HCT116 (cell line): ENCODE data around the gene IL21R. TPM values are rescaled to one million over a fixed set of nuclear protein-coding genes. Genes with fewer than 3 reads are reported as not detected.

Source experiments
- ATAC-seq: fragments of 200-7000 bp; cut with Tn5 transposase; 2 replicates; pipeline ENCODE4 v1.9.1; 2020; ENCODE audit warnings: mild to moderate bottlenecking, moderate library complexity
- BruUV-seq: library from RNA; stranded (reverse); fragments of 400-500 nt; replicated peaks from 2 replicates; lab custom pipeline; 2021; lab: Mats Ljungman, UMichigan
- CTCF ChIA-PET: fragments of 300-600 bp; sonication (Branson Sonifier 250); formaldehyde crosslinking; loops from one replicate; lab custom pipeline; 2021; ENCODE audit warnings: antibody characterized with exemption; lab: Charles Lee
- POLR2A ChIA-PET: fragments of 300-600, 350-600 bp; sonication (Branson Sonifier 250); formaldehyde crosslinking; loops from one replicate; lab custom pipeline; 2021; ENCODE audit warnings: antibody characterized with exemption; lab: Charles Lee
- RAD21 ChIA-PET, 2 experiments: fragments of 300-600 bp; sonication (Branson Sonifier 250); formaldehyde crosslinking; loops; one replicate each; lab custom pipeline; 2023; ENCODE audit warnings: low total read pairs in 2 of 2; ENCODE audit not compliant: uncharacterized antibody in 2 of 2, unreplicated experiment in 2 of 2, low non-redundant PET in 1 of 2; lab: Charles Lee
- DNase-seq: peaks from one replicate; pipeline ENCODE4 v3.0.0-alpha.2; 2010; ENCODE audit warnings: low read depth, low spot score
- H2AFZ ChIP-seq: fragments of 200-600 bp; shearing (Covaris generic), sonication (generic); 2 replicates; pipeline ENCODE4 v1.6.1; 2017; ENCODE audit warnings: low read depth, mixed run types, mixed read lengths, antibody characterized with exemption, low read length; ENCODE audit not compliant: poor library complexity, severe bottlenecking
- H3K27ac ChIP-seq: 2 replicates; pipeline ENCODE4 v1.5.1; 2012; ENCODE audit warnings: low read depth, low read length
- H3K27me3 ChIP-seq: fragments of 200-600 bp; sonication (generic); 2 replicates; pipeline ENCODE4 v1.6.1; 2016; ENCODE audit warnings: mixed run types, low read length, mixed read lengths; ENCODE audit not compliant: insufficient read depth
- H3K36me3 ChIP-seq, 2 experiments: fragments of 200-500 bp in 1 of 2; fragments of 200-600 bp in 1 of 2; sonication (Bioruptor generic) in 1 of 2; sonication (generic) in 1 of 2; 2 replicates each; pipeline versions ENCODE4 v1.5.1 to v1.6.1; 2014 to 2016; ENCODE audit warnings: low read length in 2 of 2, inconsistent platforms in 1 of 2, mixed read lengths in 1 of 2, mixed run types in 1 of 2; ENCODE audit not compliant: insufficient read depth in 2 of 2, control insufficient read depth in 1 of 2
- H3K4me1 ChIP-seq, 2 experiments: fragments of 200-600 bp in 1 of 2; sonication (generic) in 1 of 2; 2 replicates each; pipeline versions ENCODE4 v1.5.1 to v1.6.1; 2012 to 2017; ENCODE audit warnings: low read length in 2 of 2, inconsistent platforms in 1 of 2, mild to moderate bottlenecking in 1 of 2, mixed read lengths in 1 of 2, mixed run types in 1 of 2, moderate library complexity in 1 of 2; ENCODE audit not compliant: insufficient read depth in 2 of 2, control insufficient read depth in 1 of 2
- H3K4me2 ChIP-seq: fragments of 200-600 bp; sonication (generic); 2 replicates; pipeline ENCODE4 v1.6.1; 2017; ENCODE audit warnings: mixed run types, low read length, mixed read lengths
- H3K4me3 ChIP-seq, 2 experiments: fragments of 200-600 bp in 1 of 2; sonication (generic) in 1 of 2; replicated peaks in 1 of 2; 2 replicates each; pipeline ENCODE4 v1.5.1; 2011 to 2016; ENCODE audit warnings: low read length in 2 of 2, control low read depth in 1 of 2, low read depth in 1 of 2, mild to moderate bottlenecking in 1 of 2, mixed read lengths in 1 of 2, mixed run types in 1 of 2
- H3K79me2 ChIP-seq: fragments of 200-600 bp; sonication (generic); 2 replicates; pipeline ENCODE4 v1.6.1; 2017; ENCODE audit warnings: mild to moderate bottlenecking, mixed run types, low read length, moderate library complexity, mixed read lengths; ENCODE audit not compliant: insufficient read depth
- H3K9ac ChIP-seq: fragments of 200-600 bp; sonication (generic); 2 replicates; pipeline ENCODE4 v1.6.1; 2016; ENCODE audit warnings: low read length, mixed read lengths
- H3K9me2 ChIP-seq: fragments of 200-600 bp; sonication (generic), shearing (Covaris generic); 2 replicates; pipeline ENCODE4 v1.6.1; 2017; ENCODE audit warnings: mixed run types, mild to moderate bottlenecking, moderate library complexity; ENCODE audit not compliant: insufficient read depth
- H3K9me3 ChIP-seq, 2 experiments: fragments of 200-500 bp in 1 of 2; fragments of 200-600 bp in 1 of 2; sonication (Bioruptor generic) in 1 of 2; sonication (generic) in 1 of 2; 2 replicates each; pipeline ENCODE4 v1.6.1; 2014 to 2017; ENCODE audit warnings: low read length in 2 of 2, mixed read lengths in 2 of 2, inconsistent platforms in 1 of 2, low read depth in 1 of 2, mild to moderate bottlenecking in 1 of 2, mixed run types in 1 of 2, moderate library complexity in 1 of 2; ENCODE audit not compliant: control insufficient read depth in 1 of 2, insufficient read depth in 1 of 2
- H4K20me1 ChIP-seq: fragments of 200-600 bp; sonication (generic), shearing (Covaris generic); 2 replicates; pipeline ENCODE4 v1.6.1; 2017; ENCODE audit warnings: mixed run types, mild to moderate bottlenecking, moderate library complexity; ENCODE audit not compliant: insufficient read depth
- CBX3 ChIP-seq: IDR thresholded peaks from 2 replicates; pipeline ENCODE4 v1.6.1; 2012; ENCODE audit warnings: low read depth
- EGR1 ChIP-seq: IDR thresholded peaks from 2 replicates; pipeline ENCODE4 v1.6.1; 2012; ENCODE audit warnings: low read depth
- FOSL1 ChIP-seq: IDR thresholded peaks from 2 replicates; pipeline ENCODE4 v1.6.1; 2012; ENCODE audit warnings: low read depth
- JUND ChIP-seq: IDR thresholded peaks from 2 replicates; pipeline ENCODE4 v1.6.1; 2012
- MAX ChIP-seq: IDR thresholded peaks from 2 replicates; pipeline ENCODE4 v1.6.1; 2012
- POLR2A ChIP-seq: IDR thresholded peaks from 2 replicates; pipeline ENCODE4 v1.7.0; 2011; ENCODE audit warnings: borderline replicate concordance; ENCODE audit not compliant: insufficient read depth, insufficient read length; ENCODE audit errors: extremely low read depth
- POLR2AphosphoS5 ChIP-seq: IDR thresholded peaks from 2 replicates; pipeline ENCODE4 v1.6.1; 2011; ENCODE audit warnings: mild to moderate bottlenecking, low read depth, low read length, moderate library complexity
- SP1 ChIP-seq: IDR thresholded peaks from 2 replicates; pipeline ENCODE4 v1.6.1; 2012; ENCODE audit warnings: low read depth
- SRF ChIP-seq: IDR thresholded peaks from 2 replicates; pipeline ENCODE4 v1.6.1; 2012; ENCODE audit warnings: low read depth
- TCF7L2 ChIP-seq: IDR thresholded peaks from 2 replicates; pipeline ENCODE4 v1.7.0; 2011; ENCODE audit warnings: borderline replicate concordance, inconsistent platforms; ENCODE audit not compliant: insufficient read depth, insufficient read length; ENCODE audit errors: extremely low read depth
- YY1 ChIP-seq: IDR thresholded peaks from 2 replicates; pipeline ENCODE4 v1.6.1; 2011; ENCODE audit warnings: low read length, low read depth, moderate library complexity, mild to moderate bottlenecking; ENCODE audit not compliant: insufficient replicate concordance; ENCODE audit errors: extremely low read depth
- ZFX ChIP-seq: fragments of 450-650 bp; IDR thresholded peaks from 2 replicates; pipeline ENCODE4 v1.6.1; 2017
- intact Hi-C: fragments of 100-400 bp; cut with micrococcal nuclease; formaldehyde crosslinking; loops from 2 replicates; pipeline ENCODE4 v1.10.0; 2022
- total RNA-seq: library from RNA; stranded (reverse); gene quantifications from one replicate; pipeline ENCODE4 v1.2.1, GENCODE V29; 2021; ENCODE audit not compliant: unreplicated experiment
- TF ChIP-seq, protein P1 (sequence below), 3 experiments: fragments of 200-600 bp in 1 of 3; sonication (generic) in 1 of 3; IDR thresholded peaks in 2 of 3; conservative IDR thresholded peaks in 1 of 3; 2 replicates each; pipeline ENCODE4 v1.5.1; 2012 to 2017; ENCODE audit warnings: low read depth in 2 of 3, low read length in 2 of 3, antibody characterized with exemption in 1 of 3, borderline replicate concordance in 1 of 3, control low read depth in 1 of 3, mild to moderate bottlenecking in 1 of 3, mixed read lengths in 1 of 3, mixed run types in 1 of 3, moderate library complexity in 1 of 3; ENCODE audit not compliant: insufficient read depth in 1 of 3

Gene IL21R
- total RNA-seq, 1 experiment from 2014 or later = 1.2 TPM

GRCh38 chr16:27429981-27430441 is 28.0 kb downstream of the IL21R start:
- no peak for DNase-seq
- H3K9me2 ChIP-seq = no peaks in the 10 kb centered on the region
- no peak overlapping the region for H3K4me3 ChIP-seq
- ChIA-PET CTCF (no interaction called here), POLR2A (no interaction called here), RAD21 (no interaction called here)
- H3K79me2 ChIP-seq = no peaks in the 10 kb centered on the region
- H3K9ac ChIP-seq = no peak overlapping the region
- H3K36me3 ChIP-seq = no peaks in the 10 kb centered on the region
- peaks cover 2 to 27% of the 10 kb centered on the region in 2 experiments; a peak in 3 of 4 replicates for H3K4me1 ChIP-seq
- BruUV-seq = no TSS peak
- intact Hi-C loops = no loop called here
- no peak overlapping the region for H2AFZ ChIP-seq
- ATAC-seq = no peak
- H3K27me3 ChIP-seq = no peaks in the 10 kb centered on the region
- TF ChIP-seq SRF = no peak
- TF ChIP-seq ZFX = no peak
- TF ChIP-seq CBX3 = no peak
- TF ChIP-seq YY1 = no peak
- TF ChIP-seq POLR2A = no peak
- no peak for TF ChIP-seq FOSL1
- no peak for TF ChIP-seq SP1
- no peak for TF ChIP-seq EGR1
- TF ChIP-seq JUND = no peak
- TF ChIP-seq, protein P1, sequence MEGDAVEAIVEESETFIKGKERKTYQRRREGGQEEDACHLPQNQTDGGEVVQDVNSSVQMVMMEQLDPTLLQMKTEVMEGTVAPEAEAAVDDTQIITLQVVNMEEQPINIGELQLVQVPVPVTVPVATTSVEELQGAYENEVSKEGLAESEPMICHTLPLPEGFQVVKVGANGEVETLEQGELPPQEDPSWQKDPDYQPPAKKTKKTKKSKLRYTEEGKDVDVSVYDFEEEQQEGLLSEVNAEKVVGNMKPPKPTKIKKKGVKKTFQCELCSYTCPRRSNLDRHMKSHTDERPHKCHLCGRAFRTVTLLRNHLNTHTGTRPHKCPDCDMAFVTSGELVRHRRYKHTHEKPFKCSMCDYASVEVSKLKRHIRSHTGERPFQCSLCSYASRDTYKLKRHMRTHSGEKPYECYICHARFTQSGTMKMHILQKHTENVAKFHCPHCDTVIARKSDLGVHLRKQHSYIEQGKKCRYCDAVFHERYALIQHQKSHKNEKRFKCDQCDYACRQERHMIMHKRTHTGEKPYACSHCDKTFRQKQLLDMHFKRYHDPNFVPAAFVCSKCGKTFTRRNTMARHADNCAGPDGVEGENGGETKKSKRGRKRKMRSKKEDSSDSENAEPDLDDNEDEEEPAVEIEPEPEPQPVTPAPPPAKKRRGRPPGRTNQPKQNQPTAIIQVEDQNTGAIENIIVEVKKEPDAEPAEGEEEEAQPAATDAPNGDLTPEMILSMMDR (IDR thresholded peaks at IDR 0.05 in 2 of 3, conservative IDR thresholded peaks at IDR 0.05 in 1 of 3; ENCODE audit: borderline replicate concordance in 1 of 3, insufficient read depth in 1 of 3, low read depth in 2 of 3, low read length in 2 of 3) = no peak
- TF ChIP-seq POLR2AphosphoS5 = no peak
- TF ChIP-seq MAX = no peak
- TF ChIP-seq TCF7L2 = no peak
- no peaks in the 10 kb centered on the region for H3K9me3 ChIP-seq
- H4K20me1 ChIP-seq = no peaks in the 10 kb centered on the region
- no peak overlapping the region for H3K27ac ChIP-seq
- no peak overlapping the region for H3K4me2 ChIP-seq
